Esophagus muscularis mucosa (tissue), 4 donors: Measurements from ENCODE around the gene MSI2. TPM values are rescaled to one million over a fixed set of nuclear protein-coding genes. Genes with fewer than 3 reads are reported as not detected.

ENCODE experiments used
- DNase-seq: peaks from one replicate; pipeline ENCODE4 v3.0.0-alpha.2; 2017; ENCODE audit errors: extremely low spot score
- H3K27ac ChIP-seq, 4 donors: fragments of 200-600 bp; sonication (generic); replicated peaks in 1 of 4; 1 replicate in 3 of 4; 2 replicates in 1 of 4; pipeline ENCODE4 v1.5.1; 2016 to 2019; ENCODE audit warnings: mild to moderate bottlenecking in 1 of 4
- H3K27me3 ChIP-seq, 4 donors: fragments of 200-600 bp; sonication (generic); one replicate each; pipeline versions ENCODE4 v1.5.1 to v1.6.0; 2016 to 2019
- H3K36me3 ChIP-seq, 4 donors: fragments of 200-600 bp; sonication (generic); one replicate each; pipeline ENCODE4 v1.5.1; 2016 to 2019
- H3K4me1 ChIP-seq, 4 donors: fragments of 200-600 bp; sonication (generic); one replicate each; pipeline ENCODE4 v1.5.1; 2016 to 2019
- H3K4me3 ChIP-seq, 4 donors: fragments of 200-600 bp; sonication (generic); 1 replicate in 2 of 4; 2 replicates in 2 of 4; pipeline ENCODE4 v1.5.1; 2016 to 2019; ENCODE audit warnings: mild to moderate bottlenecking in 4 of 4, moderate library complexity in 1 of 4
- H3K9me3 ChIP-seq, 4 donors: fragments of 200-600 bp; sonication (generic); 1 replicate in 3 of 4; 2 replicates in 1 of 4; pipeline ENCODE4 v1.5.1; 2016 to 2019
- CTCF ChIP-seq, 3 experiments: fragments of 200-600 bp in 2 of 3; fragments of 450-650 bp in 1 of 3; sonication (generic) in 2 of 3; IDR thresholded peaks; one replicate each; pipeline ENCODE4 v1.5.1; 2017 to 2019; ENCODE audit warnings: antibody characterized with exemption in 3 of 3, mild to moderate bottlenecking in 2 of 3, moderate library complexity in 1 of 3
- EP300 ChIP-seq: sonication (generic); formaldehyde crosslinking; IDR thresholded peaks from one replicate; pipeline ENCODE4 v1.6.1; 2017; ENCODE audit warnings: antibody characterized with exemption
- POLR2A ChIP-seq: fragments of 450-650 bp; IDR thresholded peaks from one replicate; pipeline ENCODE4 v1.6.1; 2017; ENCODE audit warnings: antibody characterized with exemption, moderate library complexity, mild to moderate bottlenecking, low read depth
- POLR2AphosphoS5 ChIP-seq, 2 donors: sonication (generic); formaldehyde crosslinking; IDR thresholded peaks; one replicate each; pipeline ENCODE4 v1.6.1; 2017; ENCODE audit warnings: antibody characterized with exemption in 2 of 2
- WGBS: methylation state at CpG from one replicate; pipeline ENCODE4 v1.1.5; 2018; 5-methylcytosine and 5-hydroxymethylcytosine counted together
- intact Hi-C: fragments of 100-400 bp; cut with DNase I; formaldehyde crosslinking; loops from one replicate; pipeline ENCODE4 v1.15.1; 2023
- total RNA-seq, 4 donors: library from RNA; depleted of rRNA; stranded (reverse); fragments of >200 nt; gene quantifications; one replicate each; pipeline versions ENCODE4 v1.1.0 to v1.2.1, GENCODE V29; 2016

The MSI2 gene
- total RNA-seq, 4 donors from 2014 or later = 28.8 to 39.0 (median 29.6) TPM

GRCh38 chr17:57423541-57423940 is 167.2 kb downstream of the MSI2 start:
- no peak for DNase-seq
- H3K36me3 ChIP-seq = no peaks in the 10 kb centered on the region
- no peak overlapping the region for H3K27ac ChIP-seq
- H3K4me1 ChIP-seq = peaks cover 0 to 20% (median 5%) of the 10 kb centered on the region in 4 donors
- WGBS = 77% methylated on average over 6 of the region's 6 CpGs
- no peak overlapping the region for H3K4me3 ChIP-seq
- no peaks in the 10 kb centered on the region for H3K27me3 ChIP-seq
- no peak for TF ChIP-seq EP300
- no peak for TF ChIP-seq POLR2AphosphoS5 (IDR thresholded peaks at IDR 0.05)
- TF ChIP-seq CTCF (IDR thresholded peaks at IDR 0.05) = no peak
- TF ChIP-seq POLR2A = no peak
- intact Hi-C loops = no loop called here
- no peaks in the 10 kb centered on the region for H3K9me3 ChIP-seq

- intact Hi-C loops = no loop called here
- no peaks in the 10 kb centered on the region for H3K36me3 ChIP-seq
- TF ChIP-seq POLR2AphosphoS5 (IDR thresholded peaks at IDR 0.05) (no peak), POLR2A (no peak), CTCF (IDR thresholded peaks at IDR 0.05) (no peak), EP300 (no peak)
- DNase-seq = no peak
- peaks cover 0 to 20% (median 5%) of the 10 kb centered on the region in 4 donors for H3K4me1 ChIP-seq
- no peak overlapping the region for H3K4me3 ChIP-seq
- no peak overlapping the region for H3K27ac ChIP-seq
- no peaks in the 10 kb centered on the region for H3K27me3 ChIP-seq
- H3K9me3 ChIP-seq = no peaks in the 10 kb centered on the region
- WGBS = 64% methylated on average over 2 of the region's 2 CpGs
Observed at GRCh38 chr17:57424273-57424672, 167.9 kb downstream of the MSI2 start.

- Histone ChIP-seq H3K4me3 (no peak overlapping the region), H3K36me3 (no peaks in the 10 kb centered on the region), H3K27me3 (no peaks in the 10 kb centered on the region), H3K9me3 (no peaks in the 10 kb centered on the region), H3K27ac (no peak overlapping the region), H3K4me1 (peaks cover 0 to 20% (median 5%) of the 10 kb centered on the region in 4 donors)
- TF ChIP-seq EP300 = no peak
- no peak for TF ChIP-seq POLR2AphosphoS5 (IDR thresholded peaks at IDR 0.05)
- no peak for TF ChIP-seq CTCF (IDR thresholded peaks at IDR 0.05)
- TF ChIP-seq POLR2A = no peak
- 81% methylated on average over 5 of the region's 5 CpGs for WGBS
- intact Hi-C loops = no loop called here
- no peak for DNase-seq
Observed at GRCh38 chr17:57424777-57425188, 168.5 kb downstream of the MSI2 start.

GRCh38 chr17:57425431-57425830 is 169.1 kb downstream of the MSI2 start:
- Histone ChIP-seq H3K4me3 (no peak overlapping the region), H3K27ac (no peak overlapping the region), H3K27me3 (no peaks in the 10 kb centered on the region), H3K36me3 (no peaks in the 10 kb centered on the region), H3K4me1 (peaks cover 0 to 20% (median 5%) of the 10 kb centered on the region in 4 donors), H3K9me3 (no peaks in the 10 kb centered on the region)
- no peak for DNase-seq
- intact Hi-C loops = no loop called here
- TF ChIP-seq EP300 (no peak), CTCF (IDR thresholded peaks at IDR 0.05) (no peak), POLR2A (no peak), POLR2AphosphoS5 (IDR thresholded peaks at IDR 0.05) (no peak)
- WGBS = 87% methylated on average over 5 of the region's 5 CpGs
